NCI-H2107 (cell line): ENCODE measurements around the gene KCNIP4.

Experiments used
- DNase-seq: peaks from one replicate; lab custom pipeline; 2025; lab: John Stamatoyannopoulos, UW

KCNIP4 gene

GRCh38 chr4:21688596-21689265 is 259.8 kb downstream of the KCNIP4 start:
- DNase-seq = no peak

GRCh38 chr4:21685911-21686310 is 262.7 kb downstream of the KCNIP4 start:
- no peak for DNase-seq

- no peak for DNase-seq
Observed at GRCh38 chr4:21680326-21680898, 268.2 kb downstream of the KCNIP4 start.

GRCh38 chr4:21678711-21679110 is 269.9 kb downstream of the KCNIP4 start:
- no peak for DNase-seq

GRCh38 chr4:21677173-21677572 is 271.4 kb downstream of the KCNIP4 start:
- no peak for DNase-seq

GRCh38 chr4:21664355-21664754 is 284.2 kb downstream of the KCNIP4 start:
- DNase-seq = no peak

GRCh38 chr4:21656832-21657231 is 291.7 kb downstream of the KCNIP4 start:
- DNase-seq = no peak

GRCh38 chr4:21655031-21655430 is 293.5 kb downstream of the KCNIP4 start:
- DNase-seq = no peak

- DNase-seq = no peak
Observed at GRCh38 chr4:21652508-21653231, 295.9 kb downstream of the KCNIP4 start.

GRCh38 chr4:21649391-21650090 is 299.0 kb downstream of the KCNIP4 start:
- DNase-seq = no peak

- DNase-seq = no peak
Observed at GRCh38 chr4:21645776-21646175, 302.8 kb downstream of the KCNIP4 start.

GRCh38 chr4:21641696-21642095 is 306.9 kb downstream of the KCNIP4 start:
- DNase-seq = no peak

GRCh38 chr4:21638171-21638725 is 310.3 kb downstream of the KCNIP4 start:
- no peak for DNase-seq

GRCh38 chr4:21628916-21629610 is 319.5 kb downstream of the KCNIP4 start:
- DNase-seq = no peak

GRCh38 chr4:21628116-21628670 is 320.4 kb downstream of the KCNIP4 start:
- no peak for DNase-seq

GRCh38 chr4:21625447-21625846 is 323.1 kb downstream of the KCNIP4 start:
- no peak for DNase-seq

GRCh38 chr4:21605006-21605405 is 343.6 kb downstream of the KCNIP4 start:
- DNase-seq = no peak

- DNase-seq = no peak
Observed at GRCh38 chr4:21596521-21596920, 352.1 kb downstream of the KCNIP4 start.

GRCh38 chr4:21593671-21594001 is 354.9 kb downstream of the KCNIP4 start:
- no peak for DNase-seq

GRCh38 chr4:21592970-21593670 is 355.5 kb downstream of the KCNIP4 start:
- no peak for DNase-seq

- no peak for DNase-seq
Observed at GRCh38 chr4:21577056-21577455, 371.5 kb downstream of the KCNIP4 start.
